HG02798 (cell line): ENCODE data around the gene DOCK11.

ENCODE experiments used
- ATAC-seq: cut with Tn5 transposase; IDR thresholded peaks from one replicate; pipeline ENCODE4 v1.9.1; 2021; ENCODE audit warnings: mild to moderate bottlenecking; ENCODE audit not compliant: unreplicated experiment, poor library complexity

Gene DOCK11

DNA sequence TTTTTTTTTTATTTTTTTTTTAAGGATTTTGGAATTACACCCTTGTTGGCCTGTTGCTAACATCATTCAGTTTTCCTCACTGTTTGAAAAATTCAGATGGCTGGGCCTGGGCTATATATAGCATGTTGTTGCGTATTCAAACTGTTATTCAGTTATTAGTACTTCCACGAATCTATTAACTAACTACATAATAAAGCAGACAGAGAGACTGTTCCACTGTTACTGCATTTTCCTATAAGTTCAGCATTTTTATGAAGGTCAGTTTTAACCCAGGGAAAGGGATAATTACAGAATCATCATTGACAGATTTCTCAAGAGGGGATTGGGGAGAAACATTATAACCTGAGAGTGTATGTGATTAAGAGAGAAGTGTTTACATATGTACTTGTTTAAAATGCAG is 3.1 kb downstream of the DOCK11 start:
- ATAC-seq = no peak

DNA sequence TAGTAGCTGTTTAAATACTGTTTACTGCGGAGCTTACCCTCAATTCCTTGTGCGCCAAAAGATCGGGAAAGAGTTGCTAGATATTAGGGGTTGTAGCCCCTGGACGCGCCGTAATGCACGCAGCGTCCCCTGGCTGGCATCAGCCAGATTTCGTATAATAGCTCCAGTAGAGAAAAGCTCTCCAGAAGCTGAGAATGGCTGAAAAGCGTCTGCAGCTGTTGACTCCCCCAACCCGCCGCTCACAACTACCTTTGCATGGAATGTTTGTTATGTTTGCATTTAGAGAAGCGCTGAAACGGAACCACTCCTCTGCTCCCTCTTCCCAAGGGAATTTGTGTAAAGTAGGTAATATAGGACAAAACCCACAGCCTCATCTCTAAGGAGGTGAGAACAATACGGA is 3.7 kb downstream of the DOCK11 start:
- no peak for ATAC-seq

DNA sequence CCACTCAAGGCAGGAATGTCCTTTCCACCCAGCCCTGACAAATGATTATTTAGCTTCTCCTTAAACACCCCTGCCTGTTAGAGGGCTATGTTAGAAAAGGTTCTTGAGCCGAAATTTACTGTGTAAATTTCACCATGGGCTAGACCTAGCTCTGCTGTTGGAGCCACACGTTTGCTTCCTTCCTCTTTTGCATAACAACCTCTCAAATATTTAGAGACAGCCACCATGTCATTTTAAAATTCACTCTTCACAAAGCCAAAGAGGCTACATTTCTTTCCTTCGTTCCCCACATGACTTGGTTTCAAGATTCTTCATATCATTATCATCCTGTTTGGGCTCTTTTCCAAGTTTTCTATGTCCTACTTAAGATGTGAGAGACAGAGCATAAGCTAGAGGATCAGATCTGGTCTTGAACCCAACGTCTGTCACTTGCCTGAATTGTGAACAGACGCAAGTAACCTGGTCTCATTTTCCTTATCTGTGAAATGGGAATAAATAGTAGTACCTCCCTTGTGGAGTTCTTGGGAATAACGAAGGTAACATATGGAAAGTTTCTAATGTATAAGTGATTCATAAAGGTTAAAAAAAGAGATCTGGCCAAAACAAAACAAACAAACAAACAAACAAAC is 6.7 kb downstream of the DOCK11 start:
- no peak for ATAC-seq

DNA sequence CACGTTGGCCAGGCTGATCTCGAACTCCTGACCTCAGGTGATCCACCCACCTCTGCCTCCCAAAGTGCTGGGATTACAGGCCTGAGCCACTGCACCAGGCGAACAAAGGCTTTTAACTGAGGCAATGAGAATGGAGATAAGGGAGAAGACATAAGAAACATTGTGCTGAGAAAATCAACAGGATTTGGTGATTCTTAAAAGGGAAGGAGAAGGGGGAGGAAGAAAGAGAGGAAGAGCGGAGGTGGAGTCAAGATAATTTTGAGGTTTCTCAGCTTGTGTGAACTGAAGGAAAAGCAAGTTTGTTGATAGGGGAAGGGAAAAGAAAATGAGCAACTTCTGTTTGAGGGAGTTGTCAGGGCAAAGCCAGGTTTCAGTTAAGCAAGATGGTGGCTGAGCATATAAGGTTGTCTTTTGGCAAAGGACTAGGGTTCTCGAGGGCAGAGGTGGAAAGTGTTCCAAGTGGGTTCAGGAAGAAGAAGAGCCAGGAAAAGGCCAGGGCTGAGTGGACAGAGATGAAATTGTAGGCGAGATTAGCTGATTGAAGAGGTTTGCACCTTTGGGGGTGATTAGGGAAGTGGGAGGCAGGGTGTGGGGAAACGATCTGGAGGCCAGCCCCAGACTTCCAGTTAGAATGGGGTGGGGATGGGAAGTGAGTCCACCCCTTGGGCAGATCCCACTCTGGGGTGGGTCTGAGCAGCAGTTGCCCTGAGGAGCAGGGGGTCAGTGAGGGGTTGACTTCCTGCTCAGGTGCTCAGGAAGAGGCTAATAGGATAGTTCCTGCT is 7.8 kb downstream of the DOCK11 start:
- ATAC-seq = no peak

DNA sequence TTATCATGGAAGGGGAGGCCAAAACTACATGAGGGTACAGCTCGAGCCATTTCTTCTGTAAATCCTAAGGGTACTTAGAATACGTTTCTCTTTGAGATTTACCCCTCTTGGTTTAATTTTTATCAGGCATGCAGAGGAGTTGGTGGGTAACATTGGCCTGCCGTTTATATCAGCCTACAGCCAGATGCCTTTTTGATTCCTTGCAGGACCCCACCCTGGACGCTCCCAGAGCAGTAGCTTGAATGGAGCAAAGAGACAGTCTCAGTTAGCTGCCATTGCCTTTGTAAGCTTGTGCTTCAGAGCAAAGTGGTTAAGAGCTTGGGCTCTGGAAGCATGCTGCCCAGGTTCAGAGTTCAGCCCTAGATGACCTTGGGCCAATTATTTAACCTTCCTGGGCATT is 9.0 kb downstream of the DOCK11 start:
- ATAC-seq = no peak

DNA sequence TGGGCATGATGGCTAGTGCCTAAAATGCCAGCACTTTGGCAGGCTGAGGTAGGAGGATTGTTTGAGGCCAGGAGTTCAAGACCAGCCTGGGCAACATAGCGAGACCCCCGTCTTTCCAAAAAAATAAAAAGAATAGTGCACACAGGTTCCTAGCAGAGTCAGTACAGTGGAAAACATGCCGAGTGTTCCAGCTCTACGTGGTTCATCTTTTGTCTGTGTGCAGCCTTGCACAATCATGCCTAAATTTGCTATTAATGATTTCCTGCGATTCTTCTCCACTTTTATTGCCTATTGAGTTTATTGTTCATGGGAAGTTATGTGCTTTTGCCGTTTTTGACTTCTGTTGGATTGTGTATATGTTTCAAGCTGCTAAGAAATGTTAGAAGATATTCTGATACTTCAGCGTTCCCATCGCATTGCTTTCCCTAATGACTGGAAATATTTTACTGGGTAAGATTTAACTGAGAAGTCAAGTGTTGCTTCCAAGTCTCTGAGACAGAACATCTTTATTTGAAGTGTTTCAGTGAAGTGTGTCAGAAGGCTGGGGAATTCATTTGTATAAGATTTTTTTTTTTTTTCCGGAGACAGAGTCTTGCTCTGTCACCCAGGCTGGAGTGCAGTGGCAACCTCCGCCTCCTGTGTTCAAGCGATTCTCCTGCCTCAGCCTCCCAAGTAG is 11.3 kb downstream of the DOCK11 start:
- no peak for ATAC-seq

DNA sequence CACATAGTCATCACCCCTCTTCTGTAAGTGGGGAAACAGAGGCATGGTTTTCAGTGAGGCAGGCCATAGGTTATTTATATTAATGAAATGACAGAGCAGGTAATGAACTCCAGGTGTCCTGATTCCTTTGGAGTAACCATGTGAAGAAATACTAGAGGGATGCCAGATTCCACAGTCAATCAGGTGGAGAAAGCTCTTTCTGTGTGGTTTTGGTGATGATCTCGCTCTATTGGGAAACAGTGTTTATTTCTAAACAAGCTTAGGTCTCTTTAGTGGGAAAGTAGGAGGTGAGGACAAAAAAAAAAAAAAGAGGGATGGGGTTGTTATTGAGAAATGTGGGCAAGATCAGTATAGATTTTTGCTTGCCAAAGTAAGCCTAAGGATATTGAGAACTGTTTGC is 12.2 kb downstream of the DOCK11 start:
- ATAC-seq = no peak

DNA sequence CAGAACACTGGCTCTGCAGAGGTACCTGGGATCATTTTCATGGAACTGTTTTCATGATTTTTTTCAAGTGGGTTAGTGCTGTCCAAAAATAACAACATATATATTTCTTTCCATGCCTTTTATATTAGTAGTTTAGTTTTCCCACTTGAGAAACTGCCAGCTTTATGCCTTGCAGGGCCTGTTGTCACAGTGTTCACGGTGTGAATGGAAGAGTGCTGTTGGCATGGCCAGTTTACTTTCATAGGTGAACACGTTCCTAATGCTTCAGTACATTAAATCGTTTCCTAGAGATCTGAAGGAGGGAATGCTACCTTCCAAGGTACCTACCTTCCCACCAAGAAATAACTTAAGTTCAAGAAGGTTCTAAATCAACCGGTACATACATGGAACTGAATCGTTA is 12.6 kb downstream of the DOCK11 start:
- ATAC-seq = no peak

DNA sequence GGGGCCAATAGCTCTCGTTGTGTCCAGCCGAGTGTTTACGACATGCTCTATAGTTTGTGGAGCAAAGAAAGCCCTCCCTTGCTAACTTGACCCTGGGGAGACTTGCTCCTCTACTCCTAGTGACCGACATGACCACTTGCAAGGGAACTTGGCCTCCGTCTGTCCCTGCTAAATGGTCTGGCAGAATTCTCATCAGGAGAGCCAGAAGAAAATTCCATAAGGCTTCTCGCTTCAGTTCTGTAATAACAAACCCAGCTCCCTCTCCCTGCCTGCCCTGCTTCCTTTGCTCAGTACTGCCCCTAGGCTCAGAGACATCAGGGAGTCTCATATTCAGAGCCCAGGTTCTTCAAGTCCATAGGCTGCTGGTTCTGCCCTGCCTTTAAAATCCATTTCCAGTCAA is 13.0 kb downstream of the DOCK11 start:
- no peak for ATAC-seq

DNA sequence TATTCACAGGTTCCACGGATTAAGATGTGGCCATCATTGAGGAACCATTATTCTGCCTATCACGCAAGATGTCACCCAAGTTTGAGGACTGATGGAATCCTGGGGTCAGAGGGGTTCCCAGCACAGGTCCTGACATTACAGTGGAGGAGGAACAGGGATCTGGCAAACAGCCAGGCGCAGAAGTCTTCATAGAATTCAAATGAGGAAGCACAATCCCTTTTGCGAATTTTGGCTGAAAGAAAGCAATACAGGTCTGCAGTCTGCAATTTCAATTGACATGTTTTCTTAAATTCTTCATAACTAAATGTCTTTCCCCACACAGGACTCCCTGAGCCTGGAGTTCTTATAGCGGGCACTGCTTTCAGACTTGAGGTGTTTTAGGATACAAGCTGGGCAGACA is 14.5 kb downstream of the DOCK11 start:
- no peak for ATAC-seq

DNA sequence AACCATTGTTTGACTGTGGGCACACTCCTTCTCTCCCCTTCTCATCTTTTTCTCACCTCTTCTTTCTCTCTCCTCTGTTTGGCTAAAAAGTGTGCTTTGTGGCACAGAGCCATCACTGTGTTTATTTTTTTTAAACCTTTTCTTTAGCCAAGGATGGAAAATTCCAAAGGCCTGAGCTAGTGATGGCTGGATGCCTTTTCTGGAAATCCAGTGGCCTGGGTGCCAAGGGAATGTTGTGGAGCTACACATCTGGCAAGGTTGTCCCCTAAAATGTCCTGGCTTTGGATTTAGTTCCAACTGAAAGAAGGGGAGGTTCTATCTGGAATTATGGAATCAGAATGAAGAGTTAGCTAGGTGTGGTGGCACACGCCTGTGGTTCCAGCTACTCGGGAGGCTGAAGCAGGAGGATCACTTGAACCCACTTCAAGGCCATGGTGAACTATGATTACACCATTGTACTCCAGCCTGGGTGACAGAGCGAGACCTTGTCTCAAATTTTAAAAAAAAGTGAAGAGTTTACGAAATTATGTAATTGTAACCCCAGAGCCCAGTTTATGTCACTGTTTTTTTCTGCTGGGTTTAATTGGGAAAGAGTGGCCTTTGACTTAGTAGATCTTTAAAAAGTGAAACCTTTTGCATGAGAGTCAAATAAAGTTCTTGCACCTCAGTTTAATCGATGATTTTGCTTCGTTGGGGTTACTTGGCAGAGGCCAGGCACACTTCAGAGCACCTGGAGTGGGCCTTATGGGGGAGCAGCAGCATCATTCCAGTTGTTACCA is 17.7 kb downstream of the DOCK11 start:
- ATAC-seq = no peak

DNA sequence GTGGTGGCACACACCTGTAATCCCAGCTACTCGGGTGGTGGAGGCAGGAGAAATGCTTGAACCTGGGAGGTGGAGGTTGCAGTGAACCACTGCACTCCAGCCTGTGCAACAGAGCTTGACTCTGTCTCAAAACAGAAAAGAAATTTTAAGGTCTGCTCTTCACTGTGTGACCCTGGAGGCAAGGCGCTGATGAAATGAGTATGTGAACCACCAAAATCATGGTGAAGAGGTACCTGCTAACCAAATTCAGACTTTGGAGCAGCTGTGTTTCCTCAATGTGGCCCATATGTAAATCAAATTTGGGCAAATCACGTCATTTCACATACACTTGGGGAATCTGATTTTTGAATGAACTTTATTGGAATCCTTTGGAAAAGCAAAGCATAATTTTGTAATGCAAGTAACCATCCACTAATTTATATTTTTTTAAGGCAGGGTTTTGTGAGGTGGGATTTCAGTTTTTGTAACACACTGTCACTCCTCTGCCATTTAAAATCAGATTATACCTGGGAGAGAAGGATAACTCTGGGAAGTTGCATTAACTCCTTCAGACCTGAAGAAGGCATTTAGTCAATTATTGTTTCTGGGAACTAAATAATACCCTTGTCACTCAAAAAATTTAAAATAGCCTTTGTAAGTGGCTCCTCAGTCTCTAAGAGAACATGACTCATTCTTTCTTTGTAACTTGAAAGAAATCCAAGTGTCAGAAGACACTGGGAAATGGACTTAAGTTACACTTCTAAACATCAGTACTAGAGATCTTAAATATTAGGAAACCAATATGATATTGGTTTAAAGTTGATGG is 24.0 kb downstream of the DOCK11 start:
- peak; percentile 44 for ATAC-seq

DNA sequence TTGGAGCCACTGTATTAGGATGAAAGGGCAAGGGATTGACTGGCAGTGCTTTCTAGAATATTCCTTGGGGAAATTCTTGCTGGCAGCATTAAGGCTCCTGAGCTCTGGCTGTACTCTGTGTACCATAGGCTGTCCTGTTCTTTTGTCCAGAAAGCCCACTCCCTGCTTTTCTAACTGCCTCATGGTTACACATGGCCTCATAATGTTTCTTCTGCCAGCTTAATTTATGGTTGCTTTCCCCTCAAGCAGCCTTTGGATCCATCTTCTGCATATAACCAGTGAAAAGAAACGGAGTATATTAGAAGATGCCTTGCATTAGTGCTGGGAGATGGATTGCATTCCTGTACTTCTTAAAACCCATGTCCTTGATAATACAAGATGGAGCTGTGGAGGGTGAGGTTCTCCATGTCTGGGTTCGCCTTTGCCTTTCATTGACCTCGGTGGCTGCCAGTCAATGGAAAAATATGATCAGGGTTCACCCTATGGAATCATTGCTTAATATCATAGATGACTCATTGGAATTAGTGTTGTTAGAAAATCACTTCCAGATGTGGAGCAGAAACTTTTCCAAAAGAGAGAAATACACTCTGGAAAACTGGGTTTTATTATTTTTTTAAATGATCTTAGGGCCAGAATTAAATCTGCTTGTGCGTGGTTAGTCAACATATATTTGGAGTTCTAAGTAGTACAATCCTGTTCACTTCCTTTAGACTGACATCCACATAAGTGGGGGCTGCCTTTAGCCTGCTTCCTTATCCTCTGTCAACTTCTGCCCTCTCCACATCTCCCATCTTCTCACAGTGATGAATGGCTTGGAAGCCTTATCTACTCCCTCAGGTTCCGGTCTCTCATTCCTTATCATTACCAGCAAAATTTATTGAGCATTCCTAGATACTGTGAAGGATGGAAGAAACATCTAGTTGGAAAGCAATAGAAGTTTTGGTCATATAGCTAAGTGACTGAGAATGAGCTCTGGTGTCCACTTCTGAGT is 24.9 kb downstream of the DOCK11 start:
- no peak for ATAC-seq

DNA sequence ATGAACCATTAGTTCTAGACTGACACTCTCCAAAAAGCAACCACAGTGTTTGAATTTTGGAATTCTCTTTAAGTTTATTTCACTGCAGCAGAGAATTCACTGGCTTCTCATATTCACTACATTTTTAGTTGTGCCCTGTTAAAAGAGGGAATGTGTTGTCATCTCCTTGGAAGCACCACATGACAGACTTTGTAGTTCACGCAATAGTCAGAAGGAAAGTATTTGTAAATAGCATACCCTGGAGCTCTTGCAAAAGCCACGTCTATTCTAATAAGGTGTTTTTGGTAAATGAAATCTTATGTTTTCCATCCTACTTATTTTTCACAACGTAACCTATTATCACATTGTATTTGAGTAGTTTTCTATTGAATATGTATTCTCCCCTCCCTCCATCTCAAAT is 25.8 kb downstream of the DOCK11 start:
- no peak for ATAC-seq

DNA sequence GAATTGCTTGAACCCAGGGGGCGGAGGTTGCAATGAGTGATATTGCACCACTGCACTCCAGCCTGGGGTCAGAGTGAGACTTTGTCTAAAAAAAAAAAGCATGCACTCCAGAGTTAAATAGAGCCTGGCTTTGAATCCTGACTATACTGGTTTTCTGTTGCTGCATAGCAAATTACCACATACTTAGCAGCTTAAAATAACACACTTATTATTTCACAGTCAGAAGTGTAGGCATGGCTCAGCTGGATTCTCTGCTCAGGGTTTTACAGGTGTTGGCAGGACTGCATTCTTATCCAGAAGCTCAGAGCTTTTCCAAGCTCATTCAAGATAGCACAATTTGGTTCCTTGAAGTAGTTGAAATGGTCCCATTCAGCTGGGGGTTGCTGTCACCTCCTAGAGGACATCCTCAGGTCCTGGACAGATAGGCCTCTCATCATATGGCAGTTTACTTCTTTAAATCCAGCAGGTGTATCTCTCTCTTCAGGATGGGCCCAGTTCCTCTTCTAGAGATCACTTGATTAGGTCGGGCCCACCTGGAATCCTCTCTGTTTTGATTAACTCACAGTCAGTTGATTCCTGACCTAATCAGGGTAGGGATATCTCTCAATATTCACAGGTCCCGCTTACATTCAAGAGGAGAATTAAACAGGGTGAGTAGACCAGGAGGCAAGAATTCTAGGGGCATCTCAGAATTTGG is 26.8 kb downstream of the DOCK11 start:
- ATAC-seq = no peak

DNA sequence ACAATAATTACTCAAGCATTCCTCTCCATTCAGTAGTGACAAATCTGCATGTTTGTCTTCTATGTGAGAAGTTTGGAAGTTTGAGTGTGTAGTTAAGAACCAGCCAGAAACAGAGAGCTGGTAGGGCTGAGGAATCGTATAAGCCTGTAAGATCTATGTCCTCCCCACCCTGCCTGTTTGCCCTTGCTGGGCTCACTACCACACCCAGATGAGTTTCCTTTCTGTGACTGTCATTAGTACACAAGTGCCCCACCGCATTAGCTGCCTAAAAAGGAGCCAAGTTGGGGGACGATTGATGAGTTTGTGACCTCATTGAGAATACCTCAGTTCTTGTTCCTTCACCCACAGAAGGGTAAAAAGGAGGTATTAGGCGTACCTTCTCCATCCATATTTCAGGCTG is 28.3 kb downstream of the DOCK11 start:
- no peak for ATAC-seq

DNA sequence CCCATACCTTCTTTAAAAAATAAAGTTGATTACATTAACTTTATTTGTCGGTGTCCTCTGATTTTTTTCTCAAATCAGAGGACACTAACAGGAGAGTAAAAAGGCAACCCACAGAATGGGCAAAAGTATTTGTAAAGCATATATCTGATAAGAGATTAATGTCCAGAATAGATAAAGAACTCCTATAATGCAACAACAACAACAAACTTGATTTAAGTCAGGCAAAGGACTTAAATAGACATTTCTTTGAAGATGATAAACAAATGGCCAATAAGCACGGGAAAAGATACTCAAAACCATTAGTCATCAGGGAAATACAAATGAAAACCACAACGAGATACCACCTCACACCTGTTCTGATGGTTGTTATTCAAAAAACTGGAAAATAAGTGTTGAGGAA is 28.7 kb downstream of the DOCK11 start:
- ATAC-seq = no peak

DNA sequence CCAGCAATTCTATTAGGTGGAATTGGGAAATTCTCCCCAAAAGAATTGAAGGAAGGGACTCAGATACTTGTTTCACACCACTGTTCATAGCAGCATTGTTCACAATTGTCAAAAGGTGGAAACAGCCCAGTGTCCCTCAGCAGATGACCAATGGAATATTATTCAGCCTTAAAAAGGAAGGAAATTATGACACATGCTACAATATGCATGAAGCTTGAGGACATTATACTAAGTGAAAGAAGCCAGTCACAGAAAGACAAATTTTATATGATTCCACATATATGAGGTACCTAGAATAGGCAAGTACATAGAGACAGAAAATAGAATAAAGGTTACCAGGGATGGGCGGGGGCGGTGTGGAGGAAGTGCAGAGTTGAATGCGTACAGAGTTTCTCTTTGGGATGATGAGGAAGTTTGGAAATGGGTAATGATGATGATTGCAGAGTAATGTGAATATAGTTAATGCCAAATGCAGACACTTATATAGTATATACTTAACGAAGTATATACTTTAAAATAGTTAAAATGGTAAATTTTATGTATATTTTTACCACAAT is 29.6 kb downstream of the DOCK11 start:
- no peak for ATAC-seq
